Chondrocyte (in vitro differentiated cells): Measurements from ENCODE around the gene SNAP47. TPM values are rescaled to one million over a fixed set of nuclear protein-coding genes. Genes with fewer than 3 reads are reported as not detected.
"Not testable (repeated sequence)": the region's sequence is repeated elsewhere in the genome, so short reads cannot be mapped to it uniquely, and the experiment has no call there.

Experiments used
- DNase-seq: peaks from one replicate; pipeline ENCODE4 v3.0.0; 2021; ENCODE audit warnings: mixed read lengths, low spot score
- H3K27ac Mint-ChIP-seq: one replicate; pipeline ENCODE4 v1.8.0; 2021; ENCODE audit warnings: mild to moderate bottlenecking, moderate library complexity, mixed read lengths; ENCODE audit not compliant: unreplicated experiment
- H3K27me3 Mint-ChIP-seq: 2 replicates; pipeline ENCODE4 v1.8.0; 2021; ENCODE audit warnings: low read depth, mixed read lengths
- H3K36me3 Mint-ChIP-seq: 2 replicates; pipeline ENCODE4 v1.8.0; 2021; ENCODE audit warnings: low read depth, mixed read lengths
- H3K4me1 Mint-ChIP-seq: 2 replicates; pipeline ENCODE4 v1.8.0; 2021; ENCODE audit warnings: low read depth, mild to moderate bottlenecking, mixed read lengths
- H3K4me3 Mint-ChIP-seq: one replicate; pipeline ENCODE4 v1.8.0; 2021; ENCODE audit warnings: mild to moderate bottlenecking, moderate library complexity, mixed read lengths; ENCODE audit not compliant: unreplicated experiment
- H3K9me3 Mint-ChIP-seq: 2 replicates; pipeline ENCODE4 v1.8.0; 2021; ENCODE audit warnings: low read depth, mixed read lengths
- CTCF ChIP-seq: fragments of 200-600 bp; sonication (generic); IDR thresholded peaks from 2 replicates; pipeline ENCODE4 v1.5.0; 2021; ENCODE audit warnings: antibody characterized with exemption, mild to moderate bottlenecking, moderate library complexity
- long read RNA-seq: library from polyadenylated mRNA; stranded (forward); transcript quantifications from one replicate; pipeline ENCODE4 v2.0.0, GENCODE V29; 2021
- total RNA-seq: library from RNA; stranded (reverse); gene quantifications from 3 replicates; pipeline ENCODE4 v1.2.1, GENCODE V29; 2021

SNAP47 gene
- 22.5 to 30.9 TPM (median 23.5 TPM) in 3 replicates for total RNA-seq
- long read RNA-seq, transcript SNAP47-202 (5 exons, 2,362 nt), result major isoform, 40 of 53 reads
- long read RNA-seq, partial matches to known transcripts, result 9 of 53 reads
- long read RNA-seq, other reads (novel, unspliced or antisense), result 4 of 53 reads

- Mint-ChIP-seq H3K4me3 (peak within 1 kb of the TSS; percentile 89), H3K36me3 (peaks cover 7% of the 10 kb centered on the region), H3K4me1 (peaks cover 27% of the 10 kb centered on the region), H3K9me3 (no peaks in the 10 kb centered on the region), H3K27ac (peak within 1 kb of the TSS; percentile 61), H3K27me3 (no peaks in the 10 kb centered on the region)
- peak; percentile 98 for DNase-seq
- TF ChIP-seq CTCF, result peak; percentile 3
Observed at GRCh38 chr1:227734856-227735538, at the start of gene SNAP47, which contains the start of gene JMJD4. TSS of gene SNAP47 (plus strand) at chr1:227735435. CDS start at chr1:227747737, 12,302 bp downstream. TSS of gene JMJD4 (minus strand) at chr1:227735302. CDS start at chr1:227735273, 29 bp downstream.

GRCh38 chr1:227685807-227686206, 49.4 kb upstream of the SNAP47 start:
- Mint-ChIP-seq H3K27ac (no peak overlapping the region), H3K36me3 (no peaks in the 10 kb centered on the region), H3K4me3 (no peak overlapping the region), H3K4me1 (no peaks in the 10 kb centered on the region), H3K9me3 (peaks cover 63% of the 10 kb centered on the region), H3K27me3 (no peaks in the 10 kb centered on the region)
- no peak for TF ChIP-seq CTCF
- no peak for DNase-seq

- H3K9me3 Mint-ChIP-seq, result peaks cover 58% of the 10 kb centered on the region
- H3K27ac Mint-ChIP-seq, result no peak overlapping the region
- peaks cover 4% of the 10 kb centered on the region for H3K36me3 Mint-ChIP-seq
Observed at GRCh38 chr1:227697321-227697864, 37.8 kb upstream of the SNAP47 start.

GRCh38 chr1:227701631-227702030, 33.6 kb upstream of the SNAP47 start:
- H3K4me1 Mint-ChIP-seq, DNase-seq, H3K27ac Mint-ChIP-seq, H3K36me3 Mint-ChIP-seq, H3K4me3 Mint-ChIP-seq, H3K27me3 Mint-ChIP-seq: not testable (repeated sequence)
- H3K9me3 Mint-ChIP-seq, result peaks cover 65% of the 10 kb centered on the region

More at GRCh38 chr1:227697321-227697864, 37.8 kb upstream of the SNAP47 start:
- no peak for TF ChIP-seq CTCF
- no peak for DNase-seq
- H3K4me1 Mint-ChIP-seq, result no peaks in the 10 kb centered on the region
- no peak overlapping the region for H3K4me3 Mint-ChIP-seq
- no peaks in the 10 kb centered on the region for H3K27me3 Mint-ChIP-seq

GRCh38 chr1:227707846-227708245, 27.4 kb upstream of the SNAP47 start:
- Mint-ChIP-seq H3K4me1 (no peaks in the 10 kb centered on the region), H3K4me3 (no peak overlapping the region), H3K27ac (no peak overlapping the region), H3K36me3 (peaks cover 5% of the 10 kb centered on the region), H3K27me3 (peaks cover 1% of the 10 kb centered on the region), H3K9me3 (peaks cover 49% of the 10 kb centered on the region)
- TF ChIP-seq CTCF, result no peak
- DNase-seq, result no peak
